Spleen (tissue), 11 donors: Measurements from ENCODE around the gene GPR31. TPM values are rescaled to one million over a fixed set of nuclear protein-coding genes. Genes with fewer than 3 reads are reported as not detected.

Source experiments
- DNase-seq: peaks from one replicate; pipeline ENCODE4 v3.0.0-alpha.2; 2020
- H3K27ac ChIP-seq, 8 donors: fragments of 200-600 bp; sonication (generic) in 7 of 8; 1 replicate in 4 of 8; 2 replicates in 4 of 8; pipeline versions ENCODE4 v1.5.0 to v1.8.0; 2016 to 2021; ENCODE audit warnings: inconsistent platforms in 4 of 8, mild to moderate bottlenecking in 4 of 8, moderate library complexity in 1 of 8
- H3K27me3 ChIP-seq, 7 donors: fragments of 200-600 bp; sonication (generic) in 6 of 7; replicated peaks in 1 of 7; 1 replicate in 4 of 7; 2 replicates in 3 of 7; pipeline versions ENCODE4 v1.5.0 to v1.8.0; 2016 to 2021; ENCODE audit warnings: inconsistent platforms in 3 of 7, mild to moderate bottlenecking in 1 of 7
- H3K36me3 ChIP-seq, 6 donors: fragments of 200-600 bp; sonication (generic) in 5 of 6; 1 replicate in 4 of 6; 2 replicates in 2 of 6; pipeline versions ENCODE4 v1.5.0 to v1.8.0; 2016 to 2021; ENCODE audit warnings: inconsistent platforms in 2 of 6
- H3K4me1 ChIP-seq, 6 donors: fragments of 200-600 bp; sonication (generic) in 5 of 6; 1 replicate in 3 of 6; 2 replicates in 3 of 6; pipeline versions ENCODE4 v1.5.0 to v1.8.0; 2016 to 2021; ENCODE audit warnings: inconsistent platforms in 3 of 6
- H3K4me3 ChIP-seq, 8 donors: fragments of 200-600 bp; sonication (generic) in 7 of 8; 1 replicate in 4 of 8; 2 replicates in 4 of 8; pipeline versions ENCODE4 v1.5.0 to v1.8.0; 2016 to 2021; ENCODE audit warnings: inconsistent platforms in 4 of 8, mild to moderate bottlenecking in 4 of 8, moderate library complexity in 2 of 8
- H3K9me3 ChIP-seq, 8 donors: fragments of 200-600 bp; sonication (generic) in 7 of 8; 1 replicate in 4 of 8; 2 replicates in 4 of 8; pipeline versions ENCODE4 v1.5.0 to v1.8.0; 2016 to 2021; ENCODE audit warnings: inconsistent platforms in 4 of 8
- CTCF ChIP-seq, 11 experiments: fragments of 200-600 bp in 7 of 11; fragments of 450-650 bp in 4 of 11; sonication (generic) in 4 of 11; IDR thresholded peaks in 8 of 11; conservative IDR thresholded peaks in 3 of 11; 1 replicate in 7 of 11; 2 replicates in 4 of 11; pipeline versions ENCODE4 v1.4.0 to v1.8.0; 2016 to 2021; ENCODE audit warnings: antibody characterized with exemption in 11 of 11, inconsistent platforms in 4 of 11, mild to moderate bottlenecking in 1 of 11
- POLR2A ChIP-seq, 3 donors: fragments of 450-650 bp; IDR thresholded peaks; one replicate each; pipeline ENCODE4 v1.5.1; 2017; ENCODE audit warnings: antibody characterized with exemption in 3 of 3, mild to moderate bottlenecking in 1 of 3
- POLR2AphosphoS5 ChIP-seq, 3 donors: sonication (generic); formaldehyde crosslinking; IDR thresholded peaks; one replicate each; pipeline ENCODE4 v1.5.1; 2017; ENCODE audit warnings: antibody characterized with exemption in 3 of 3
- WGBS, 5 donors: extraction: QIAGEN DNeasy Blood & Tissue Kit in 3 of 5; methylation state at CpG; one replicate each; pipeline versions ENCODE4 v1.1.5 to v1.1.7; 2013 to 2018; 5-methylcytosine and 5-hydroxymethylcytosine counted together
- intact Hi-C: fragments of 100-400 bp; cut with DNase I; formaldehyde crosslinking; loops from one replicate; pipeline ENCODE4 v1.15.0; 2023; ENCODE audit warnings: low total_unique reads
- polyA plus RNA-seq, 3 donors: library from polyadenylated mRNA; stranded (reverse); fragments of 200-250 nt; gene quantifications; one replicate each; pipeline ENCODE4 v1.2.1, GENCODE V29; 2013
- total RNA-seq, 7 donors: library from RNA; depleted of rRNA in 3 of 7; stranded (reverse); fragments of >200 nt in 3 of 7; fragmentation: NEBNext Ultra II Directional in 4 of 7; extraction: Animal tissue kit (Norgen Biotek cat#: 25700) in 4 of 7; gene quantifications; one replicate each; pipeline versions ENCODE4 v1.1.0 to v1.2.1, GENCODE V29; 2016 to 2021
- donor health status: healthy with polysubstance abuse.
- donor health status: DM: no; HTN: no; CAD: no; lungs with moderate emphysema.
- donor health status: DM: no; HTN: no; CAD: no.
- donor health status: Bipolar disorder and iron deficiency.
- donor health status: healthy.
- donor health status: DM: no; HTN: no; CAD: no.
- donor health status: DM: yes; HTN: yes; CAD: no.

Gene GPR31
- total and polyA plus RNA-seq, 10 donors: 0.24 to 1.0 (median 0.94) TPM; not detected in 7

- intact Hi-C loops: no loop called here
- Histone ChIP-seq H3K4me1 (peaks cover 0 to 12% (median 3%) of the 10 kb centered on the region in 6 donors), H3K9me3 (no peaks in the 10 kb centered on the region), H3K27ac (no peak overlapping the region), H3K36me3 (no peaks in the 10 kb centered on the region), H3K27me3 (no peaks in the 10 kb centered on the region), H3K4me3 (no peak overlapping the region)
- WGBS, 5 donors: 94 to 99% (median 95%) methylated on average over 5 of the region's 5 CpGs
- no peak for DNase-seq
- TF ChIP-seq POLR2AphosphoS5 (IDR thresholded peaks at IDR 0.05) (no peak), POLR2A (IDR thresholded peaks at IDR 0.05) (no peak), CTCF (IDR thresholded peaks at IDR 0.05 in 8 of 11, conservative IDR thresholded peaks at IDR 0.05 in 3 of 11) (no peak)
Measured at GRCh38 chr6:167161851-167162467, 4.2 kb upstream of the GPR31 start.

- Histone ChIP-seq H3K9me3 (no peaks in the 10 kb centered on the region), H3K4me1 (peaks cover 0 to 31% (median 11%) of the 10 kb centered on the region in 6 donors), H3K27me3 (no peaks in the 10 kb centered on the region), H3K4me3 (no peak overlapping the region), H3K27ac (no peak overlapping the region), H3K36me3 (no peaks in the 10 kb centered on the region)
- 92 to 95% (median 94%) methylated on average over 11 to 19 of the region's 19 CpGs for WGBS, 5 donors
- intact Hi-C loops: no loop called here
- DNase-seq: peak; percentile 72
- TF ChIP-seq POLR2A (IDR thresholded peaks at IDR 0.05) (no peak), POLR2AphosphoS5 (IDR thresholded peaks at IDR 0.05) (no peak), CTCF (IDR thresholded peaks at IDR 0.05 in 8 of 11, conservative IDR thresholded peaks at IDR 0.05 in 3 of 11) (no peak)
Measured at GRCh38 chr6:167157414-167157813, 366 bp downstream of the GPR31 start.

- intact Hi-C loops: no loop called here
- no peak for TF ChIP-seq CTCF (IDR thresholded peaks at IDR 0.05 in 8 of 11, conservative IDR thresholded peaks at IDR 0.05 in 3 of 11)
- TF ChIP-seq POLR2AphosphoS5 (IDR thresholded peaks at IDR 0.05): no peak
- TF ChIP-seq POLR2A (IDR thresholded peaks at IDR 0.05): no peak
- Histone ChIP-seq H3K9me3 (no peaks in the 10 kb centered on the region), H3K27me3 (no peaks in the 10 kb centered on the region), H3K4me1 (peaks cover 0 to 51% (median 22%) of the 10 kb centered on the region in 6 donors), H3K4me3 (no peak overlapping the region), H3K36me3 (no peaks in the 10 kb centered on the region), H3K27ac (no peak overlapping the region)
- WGBS, 5 donors: 44 to 71% (median 61%) methylated on average over 2 of the region's 2 CpGs
- DNase-seq: no peak
Measured at GRCh38 chr6:167154895-167155294, 2.9 kb downstream of the GPR31 start.

- H3K4me1 ChIP-seq: peaks cover 0 to 51% (median 22%) of the 10 kb centered on the region in 6 donors
- H3K36me3 ChIP-seq: no peaks in the 10 kb centered on the region
- H3K27ac ChIP-seq: peak overlapping the region in 1 of 8 donors; percentile 72
- H3K9me3 ChIP-seq: no peaks in the 10 kb centered on the region
- TF ChIP-seq CTCF (IDR thresholded peaks at IDR 0.05 in 8 of 11, conservative IDR thresholded peaks at IDR 0.05 in 3 of 11) (no peak), POLR2AphosphoS5 (IDR thresholded peaks at IDR 0.05) (no peak), POLR2A (IDR thresholded peaks at IDR 0.05) (no peak)
- no peaks in the 10 kb centered on the region for H3K27me3 ChIP-seq
- 74 to 86% (median 81%) methylated on average over 9 of the region's 9 CpGs for WGBS, 5 donors
- intact Hi-C loops: no loop called here
- DNase-seq: peak; percentile 74
- peak overlapping the region in 1 of 8 donors; percentile 58 for H3K4me3 ChIP-seq
Measured at GRCh38 chr6:167154291-167154690, 3.5 kb downstream of the GPR31 start.
